HG03108 (cell line): Measurements from ENCODE around the gene SLC39A11.

Experiments
- ATAC-seq: cut with Tn5 transposase; IDR thresholded peaks from one replicate; pipeline ENCODE4 v1.9.1; 2021; ENCODE audit warnings: moderate library complexity; ENCODE audit not compliant: unreplicated experiment

Gene SLC39A11

DNA sequence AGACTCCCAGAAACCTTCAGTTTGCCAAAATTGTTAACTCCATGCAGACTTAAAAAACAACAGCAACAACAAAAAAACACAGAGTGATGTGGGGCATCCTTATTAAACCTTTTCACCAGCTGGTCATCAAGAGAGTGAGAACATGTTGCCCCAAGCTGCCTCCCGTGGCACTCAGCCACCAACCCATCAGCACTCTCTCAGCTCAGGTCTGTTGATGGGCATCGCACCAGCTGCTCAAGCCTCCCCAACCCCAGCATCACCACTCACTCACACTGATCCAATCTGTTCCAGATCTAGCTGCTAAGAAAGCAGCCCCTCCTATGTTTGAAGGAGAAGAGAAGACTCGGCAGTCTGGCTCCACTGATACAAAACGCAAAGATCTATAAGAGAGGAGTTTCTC is 46.8 kb downstream of the SLC39A11 start:
- ATAC-seq = no peak

DNA sequence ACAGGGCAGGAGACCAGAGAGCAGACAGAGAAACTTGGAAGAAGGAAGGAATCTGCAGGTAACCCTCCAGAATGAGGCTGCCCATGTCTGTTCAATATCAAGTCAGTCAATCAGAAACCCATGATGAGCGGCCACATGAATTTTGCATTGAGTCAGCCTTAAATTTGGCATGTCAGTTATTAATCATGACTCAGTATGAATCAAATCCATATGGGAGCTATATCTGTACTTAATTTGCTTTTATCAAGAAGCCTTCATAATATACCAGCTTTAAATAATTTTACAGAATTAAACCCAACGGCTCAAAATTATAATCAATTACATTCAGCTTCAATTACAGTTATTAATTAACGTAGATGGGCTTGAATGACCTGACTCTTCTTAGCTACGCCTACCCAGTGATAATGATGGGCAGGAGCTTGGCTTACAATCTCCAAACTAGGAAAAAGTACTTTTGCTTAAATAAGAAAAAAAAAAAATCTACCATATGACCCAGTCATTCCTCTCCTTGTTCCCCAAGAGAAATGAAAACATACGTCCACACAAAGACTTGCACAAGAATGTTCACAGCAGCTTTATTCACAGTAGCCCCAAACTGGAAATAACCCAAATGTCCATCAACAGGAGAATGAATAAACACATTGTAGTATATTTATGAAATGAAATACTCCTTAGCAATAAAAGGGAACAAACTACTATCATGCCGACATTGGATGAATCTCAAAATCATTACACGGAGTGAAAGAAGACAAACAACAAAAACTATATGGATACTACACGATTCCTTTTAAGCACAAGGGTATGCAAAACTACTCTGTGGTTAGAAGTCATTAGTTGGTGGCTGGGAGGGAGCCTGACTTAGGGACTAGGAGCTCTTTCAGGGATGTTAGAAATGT is 48.6 kb downstream of the SLC39A11 start:
- no peak for ATAC-seq

DNA sequence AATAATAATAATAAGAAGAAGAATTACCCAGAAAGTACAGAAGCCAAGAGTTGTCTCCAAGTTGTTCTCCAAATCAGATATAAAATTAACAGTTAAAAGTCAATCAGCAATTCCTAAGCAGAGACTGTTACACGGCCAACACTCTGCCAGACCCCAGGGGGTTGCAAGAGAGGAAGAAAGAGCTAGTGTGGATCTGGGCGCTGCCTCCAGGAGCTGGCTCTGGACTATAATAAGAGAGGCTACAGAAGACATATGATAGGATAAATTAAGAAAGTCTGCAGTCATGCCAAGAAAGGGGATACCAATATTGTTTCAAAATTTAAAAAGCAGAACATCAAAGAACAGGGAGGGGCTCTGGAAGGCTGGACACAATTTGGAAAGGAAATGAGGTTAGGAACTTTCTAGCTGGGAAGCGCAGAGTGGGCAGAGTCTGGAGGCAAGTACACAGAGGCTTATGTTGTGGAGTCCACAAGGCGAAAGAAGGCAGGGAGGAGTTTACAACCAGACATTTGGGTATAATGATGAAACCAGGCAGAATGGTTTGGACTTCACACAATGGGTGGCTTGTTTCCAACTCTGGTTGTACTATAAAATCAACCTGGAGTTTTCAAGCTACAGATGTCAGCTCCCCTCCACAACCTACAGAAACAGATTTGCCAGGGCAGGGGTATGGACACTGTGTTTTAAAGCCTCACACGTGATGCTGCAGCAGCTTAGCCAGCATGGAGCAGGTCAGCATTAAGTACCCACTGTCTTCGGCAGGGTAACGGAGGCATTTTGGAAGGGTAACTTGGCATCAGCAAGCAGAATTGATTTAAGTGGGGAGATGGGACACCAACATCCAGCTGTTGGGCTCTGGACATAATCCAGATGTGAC is 49.4 kb downstream of the SLC39A11 start:
- ATAC-seq = no peak

DNA sequence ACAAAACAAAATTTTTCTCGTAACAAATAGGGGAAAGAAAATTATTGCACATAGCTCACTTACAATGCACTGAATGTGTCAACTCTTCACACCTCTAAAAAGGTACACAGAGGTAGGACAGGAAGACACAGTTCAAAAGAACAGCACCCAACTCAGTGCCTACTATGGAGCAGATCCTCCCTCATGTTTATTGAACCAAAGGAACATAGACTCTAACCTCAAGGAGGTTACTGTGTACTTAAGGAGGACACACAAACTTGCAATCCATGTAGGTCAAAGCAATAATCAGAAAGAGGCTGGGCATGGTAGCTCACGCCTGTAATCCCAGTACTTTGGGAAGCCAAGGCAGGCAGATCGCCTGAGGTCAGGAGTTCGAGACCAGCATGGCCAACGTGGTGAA is 50.3 kb downstream of the SLC39A11 start:
- ATAC-seq = no peak

DNA sequence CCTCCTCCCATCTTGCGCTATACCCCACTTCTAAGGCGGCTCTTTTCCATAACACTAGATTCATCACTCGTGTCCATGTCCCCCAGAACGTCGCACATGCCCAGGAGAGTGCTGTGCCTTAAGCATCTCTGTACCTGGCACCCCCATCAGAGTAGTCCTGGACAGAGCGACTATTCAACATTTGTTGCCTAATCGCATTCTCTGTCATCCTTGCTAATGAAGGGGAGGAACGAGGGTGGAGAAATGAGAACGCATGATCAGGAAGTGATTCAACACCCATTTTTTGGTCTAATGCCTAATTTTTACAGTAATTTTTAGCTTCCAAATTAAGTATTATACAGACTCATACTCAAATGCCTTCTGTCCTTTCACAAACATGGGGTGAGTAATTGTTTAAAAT is 53.2 kb downstream of the SLC39A11 start:
- no peak for ATAC-seq

DNA sequence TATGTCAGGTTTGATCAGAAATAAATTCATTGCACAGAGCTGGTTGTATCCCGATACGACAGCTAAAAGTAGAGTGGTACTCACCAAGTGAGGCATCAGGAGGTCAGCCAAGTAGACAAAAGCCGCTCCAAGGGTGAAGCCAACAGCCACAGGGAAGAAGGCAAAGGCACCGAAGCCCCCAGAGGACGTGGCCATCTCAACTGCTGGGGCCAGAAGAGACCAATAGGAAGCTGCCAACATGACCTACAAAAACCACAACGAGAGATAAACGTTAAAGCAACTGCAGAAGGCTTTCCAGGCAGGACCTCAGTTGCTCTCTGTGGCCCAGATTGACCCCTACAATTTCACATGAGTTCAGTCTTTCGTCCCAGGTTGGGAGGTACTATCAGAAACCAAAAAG is 61.0 kb downstream of the SLC39A11 start:
- no peak for ATAC-seq

DNA sequence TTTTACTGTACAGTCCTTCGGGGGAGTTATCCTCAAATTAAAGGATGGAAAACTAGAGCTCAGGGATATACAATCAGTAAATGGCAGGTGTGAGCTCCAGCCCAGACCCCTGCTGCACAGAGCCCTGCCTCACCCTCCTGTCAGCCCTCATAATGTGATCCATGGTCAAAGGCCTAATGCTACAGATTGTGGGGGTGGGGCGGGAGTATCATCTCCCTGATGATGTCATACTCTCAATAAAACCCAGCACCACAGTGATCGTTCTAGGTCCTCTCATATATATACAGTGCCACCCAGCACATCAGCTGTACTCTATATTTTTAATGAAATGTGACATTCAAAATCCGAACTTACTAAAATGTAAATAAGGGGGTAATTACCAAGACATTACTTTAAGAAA is 61.5 kb downstream of the SLC39A11 start:
- ATAC-seq = no peak

DNA sequence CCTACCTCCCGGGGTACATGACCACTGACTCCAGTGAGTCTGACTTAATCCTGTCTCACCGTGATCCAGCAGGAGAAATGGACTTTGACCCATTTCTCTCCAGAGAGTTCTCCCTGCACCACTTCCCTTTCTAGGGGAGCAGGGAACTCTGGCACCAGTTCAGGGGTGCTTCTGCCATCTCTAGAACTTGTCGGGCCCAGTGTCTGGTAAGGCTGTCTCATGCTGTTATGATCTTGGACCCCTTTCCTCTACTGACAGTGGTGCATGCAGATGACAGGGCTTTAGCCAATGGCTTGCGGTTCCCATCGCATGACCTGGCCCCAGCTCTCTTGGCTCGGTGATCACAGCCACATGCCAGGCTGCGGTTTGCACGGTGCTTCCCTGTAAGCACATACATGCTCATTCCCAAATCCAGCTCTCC is 62.0 kb downstream of the SLC39A11 start:
- ATAC-seq = no peak

DNA sequence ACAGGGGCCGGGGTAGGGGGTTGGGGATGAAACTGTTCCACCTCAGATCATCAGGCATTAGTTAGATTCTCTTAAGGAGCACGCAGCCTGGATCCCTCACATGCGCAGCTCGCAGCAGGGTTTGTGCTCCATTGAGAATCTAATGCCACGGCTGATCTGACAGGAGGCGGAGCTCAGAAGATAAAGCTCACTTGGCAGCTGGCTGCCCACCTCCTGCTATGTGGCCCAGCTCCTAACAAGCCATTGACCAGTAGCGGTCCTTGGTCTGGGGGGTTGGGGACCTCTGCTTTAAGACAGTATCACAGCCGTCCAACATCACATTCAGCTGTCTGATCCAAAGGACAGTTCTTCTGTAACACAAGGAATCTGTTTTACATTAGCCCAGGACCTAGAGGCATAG is 62.5 kb downstream of the SLC39A11 start:
- no peak for ATAC-seq

DNA sequence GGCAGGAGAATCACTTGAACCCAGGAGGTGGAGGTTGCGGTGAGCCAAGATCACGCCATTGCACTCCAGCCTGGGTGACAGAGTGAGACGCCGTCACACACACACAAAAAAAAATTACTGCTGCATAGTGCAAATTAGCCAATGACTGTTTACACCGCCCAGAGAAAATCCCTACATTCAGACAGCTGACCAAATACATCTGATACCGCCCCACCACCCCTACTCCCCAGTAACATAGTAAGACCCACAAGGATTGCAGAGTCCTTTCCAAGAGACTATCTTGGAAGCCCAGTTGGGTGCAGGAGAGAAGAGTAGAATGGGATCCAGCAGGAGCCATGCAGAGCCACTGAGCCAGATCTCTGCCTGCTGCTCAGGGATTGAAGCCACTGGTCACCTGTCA is 63.5 kb downstream of the SLC39A11 start:
- ATAC-seq = no peak

DNA sequence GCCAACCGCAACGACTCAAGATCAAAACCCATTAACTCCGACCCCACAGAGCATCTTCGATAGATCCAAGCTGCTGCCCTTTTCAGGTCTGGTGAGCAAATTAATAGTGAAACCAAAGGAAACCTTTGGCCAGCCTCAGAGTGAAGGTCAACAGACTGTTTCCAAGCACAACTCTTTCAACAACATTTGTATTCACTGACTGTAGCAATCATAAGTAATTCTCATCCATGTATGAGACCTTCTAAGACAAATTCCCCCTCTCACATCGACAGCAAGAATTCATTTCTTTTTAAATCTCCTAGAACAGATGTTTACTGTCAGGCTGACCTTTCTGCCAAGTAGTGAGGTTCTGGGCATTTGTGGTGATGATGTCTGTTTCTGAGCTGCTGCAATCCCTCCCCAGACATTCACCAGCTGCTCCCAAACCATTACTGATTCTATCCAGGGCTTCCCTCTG is 64.2 kb downstream of the SLC39A11 start:
- no peak for ATAC-seq

DNA sequence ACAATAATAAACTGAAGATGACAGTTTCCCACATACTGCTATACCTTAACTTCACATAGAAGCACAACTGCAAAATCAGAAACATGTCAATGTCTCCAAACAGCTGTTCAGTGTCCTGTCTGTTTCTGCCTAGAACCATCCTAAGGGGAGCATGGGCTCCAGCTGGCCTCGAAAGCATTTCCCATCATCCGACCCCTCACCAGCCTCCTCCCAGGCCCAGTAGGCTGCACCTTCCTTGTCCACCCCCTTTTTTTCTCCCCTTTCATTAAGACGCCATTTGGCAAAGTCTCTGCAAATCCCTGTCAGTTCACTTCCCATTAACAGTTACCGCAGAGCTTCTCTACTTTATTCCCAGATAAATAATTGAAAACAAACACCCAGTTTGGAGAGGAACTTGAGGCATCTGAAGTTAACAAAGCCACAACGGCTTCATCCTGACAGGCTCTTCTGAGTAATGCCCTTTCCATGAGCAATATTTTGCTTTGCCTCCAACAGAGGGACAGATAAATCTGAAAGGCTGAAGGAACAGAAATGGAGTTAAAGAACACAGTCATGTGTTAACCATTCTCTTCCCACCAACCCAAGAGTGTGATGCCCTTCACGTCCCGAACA is 65.3 kb downstream of the SLC39A11 start:
- no peak for ATAC-seq

DNA sequence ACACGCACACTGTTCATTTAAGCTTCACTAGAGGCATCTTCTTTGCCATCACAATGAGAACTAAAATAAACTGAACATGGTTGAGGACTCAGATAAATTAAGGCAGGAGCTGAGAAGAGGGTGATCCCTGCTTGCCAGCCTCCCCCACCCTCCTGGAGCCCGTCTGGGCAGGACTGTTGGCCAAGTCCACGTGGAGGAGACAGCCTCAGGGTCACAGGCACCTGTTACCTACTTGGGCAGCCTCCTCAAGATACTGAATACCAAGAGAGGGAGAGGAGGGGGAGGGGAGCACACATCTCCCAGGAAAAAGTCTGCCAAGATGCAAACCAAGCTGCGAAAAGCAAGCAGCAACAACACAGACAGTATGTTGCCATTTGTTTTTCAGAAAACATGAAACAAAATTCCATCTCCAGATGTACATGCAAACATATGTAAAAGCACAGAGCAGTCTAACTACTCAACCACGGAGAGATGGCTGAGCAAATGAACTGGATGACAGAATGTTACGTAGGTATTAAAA is 67.4 kb downstream of the SLC39A11 start:
- no peak for ATAC-seq

DNA sequence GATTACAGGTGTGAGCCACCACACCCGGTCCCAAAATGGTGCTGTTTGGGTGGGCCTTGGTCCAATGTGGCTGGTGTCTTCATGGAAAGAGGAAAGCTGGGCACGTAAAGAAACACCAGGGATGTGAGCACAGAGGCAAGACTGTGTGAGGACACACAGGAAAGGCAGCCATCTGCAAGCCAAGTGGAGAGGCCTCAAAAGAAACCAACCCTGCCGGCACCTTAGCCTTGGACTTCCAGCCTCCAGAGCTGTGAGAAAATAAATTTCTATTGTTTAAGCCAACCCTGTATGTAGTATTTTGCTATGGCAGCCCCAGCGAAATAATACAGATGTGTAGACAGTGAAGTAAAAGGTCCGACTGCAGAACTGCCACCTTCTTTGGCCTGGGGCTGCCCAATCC is 68.7 kb downstream of the SLC39A11 start:
- ATAC-seq = no peak

DNA sequence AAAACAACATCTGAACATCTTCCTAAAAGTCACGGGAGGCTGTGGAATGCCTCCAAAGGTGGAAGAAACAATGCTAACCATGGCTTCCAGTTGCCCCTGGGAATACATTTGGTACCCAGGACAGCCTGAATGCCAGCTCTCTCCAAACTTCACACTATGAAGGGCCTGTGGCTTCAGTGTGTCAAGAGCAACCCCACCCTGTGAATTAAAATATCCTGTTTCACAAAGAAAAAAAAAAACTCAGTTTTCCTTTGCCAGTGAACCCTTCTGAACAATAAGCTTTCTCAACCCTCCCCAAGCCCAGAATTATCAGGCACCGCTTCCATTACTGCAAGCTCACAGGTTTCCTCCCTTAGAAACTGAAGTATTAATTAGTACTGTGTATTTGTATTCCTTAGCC is 69.8 kb downstream of the SLC39A11 start:
- ATAC-seq = no peak

DNA sequence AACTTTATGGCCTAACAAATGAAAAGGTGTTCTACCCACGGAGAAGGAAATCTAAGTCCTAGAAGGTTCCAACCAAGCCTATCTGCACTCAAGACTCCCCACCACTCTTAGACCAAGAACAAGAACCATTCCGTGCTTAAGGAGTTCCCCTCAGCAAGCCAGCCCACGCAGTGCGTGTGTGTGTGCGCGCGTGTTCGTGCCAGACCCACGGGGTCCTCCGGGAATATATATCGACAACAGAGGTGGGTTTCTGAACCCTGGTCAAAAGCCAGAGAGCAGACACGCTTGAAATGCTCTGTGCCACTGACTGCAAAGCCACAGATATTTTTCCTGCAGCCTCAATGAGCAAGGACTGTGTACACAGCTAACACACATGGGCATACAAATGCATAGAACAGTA is 70.7 kb downstream of the SLC39A11 start:
- ATAC-seq = no peak

DNA sequence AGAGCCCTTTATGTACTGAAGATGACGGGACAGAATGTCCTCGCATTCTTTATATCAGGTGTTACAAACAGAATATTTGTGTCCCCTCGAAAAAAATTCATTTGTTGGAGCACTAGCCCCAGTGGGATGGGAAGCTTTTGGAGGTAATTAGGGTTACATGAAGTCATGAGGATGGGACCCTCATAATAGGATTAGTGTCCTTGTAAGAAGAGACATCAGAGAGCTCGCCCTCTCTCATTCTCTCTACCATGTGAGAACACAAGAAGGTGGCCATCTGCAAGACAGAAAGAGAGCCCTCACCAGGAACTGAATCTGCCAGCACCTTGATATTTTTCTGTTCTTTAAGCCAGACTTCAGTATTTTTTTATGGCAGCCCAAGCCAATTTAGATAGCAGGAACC is 72.4 kb downstream of the SLC39A11 start:
- ATAC-seq = no peak

DNA sequence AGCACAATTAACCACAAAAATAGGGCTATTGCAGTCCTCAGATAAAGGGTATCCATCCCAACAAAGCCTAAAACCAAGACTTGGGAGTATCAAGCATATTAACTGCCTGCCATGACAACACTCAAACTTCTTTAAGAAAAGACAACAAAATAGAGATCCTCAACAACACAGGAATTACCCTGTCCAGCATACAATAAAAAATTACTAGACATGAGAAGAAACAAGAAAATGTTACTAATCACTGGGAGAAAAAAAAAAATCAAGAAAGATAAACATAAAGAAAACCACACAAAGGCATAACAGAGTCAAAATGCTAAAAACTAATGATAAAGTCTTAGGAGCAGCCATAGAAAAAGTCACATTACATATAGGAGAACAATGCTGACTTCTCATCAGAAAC is 73.9 kb downstream of the SLC39A11 start:
- no peak for ATAC-seq

DNA sequence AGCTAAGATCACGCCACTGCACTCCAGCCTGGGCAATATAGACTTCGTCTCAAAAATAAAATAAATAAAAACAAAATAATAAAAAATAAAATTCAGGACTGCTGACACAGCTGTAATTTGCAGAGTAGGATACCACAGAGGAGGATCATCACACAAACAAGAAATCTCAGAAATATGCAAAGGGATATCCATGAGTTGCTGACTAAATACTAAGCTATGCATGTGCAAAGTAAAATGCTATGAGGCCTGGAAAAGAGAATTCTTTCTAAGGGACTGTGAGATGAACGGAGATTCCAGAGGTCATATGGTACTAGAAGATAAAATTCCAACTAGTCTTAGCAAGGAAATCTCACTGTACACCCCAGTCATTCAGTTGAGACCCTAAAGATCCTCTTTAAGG is 74.8 kb downstream of the SLC39A11 start:
- ATAC-seq = no peak

DNA sequence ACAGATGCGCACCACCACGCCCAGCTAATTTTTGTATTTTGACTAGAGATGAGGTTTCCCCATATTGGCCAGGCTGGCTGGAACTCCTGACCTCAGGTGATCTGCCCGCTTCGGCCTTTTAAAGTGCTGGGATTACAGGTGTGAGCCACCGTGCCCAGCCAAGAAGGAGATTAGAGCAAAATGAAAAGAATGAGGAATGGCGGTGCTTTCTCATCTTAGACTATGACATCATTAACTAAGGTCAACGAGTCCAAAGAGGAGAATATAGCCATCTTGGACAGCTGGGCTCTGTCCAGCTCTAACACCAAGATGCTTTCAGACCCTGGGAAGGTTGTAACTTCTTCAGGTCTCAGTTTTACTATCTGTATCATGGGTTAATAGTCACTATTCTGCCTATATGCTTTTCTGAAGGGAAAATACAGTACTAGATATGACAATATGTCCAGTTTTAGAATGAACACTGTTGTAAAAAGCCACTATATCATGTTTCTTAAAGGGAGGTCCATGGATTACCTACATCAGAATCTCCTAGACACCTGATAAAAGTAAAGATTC is 76.7 kb downstream of the SLC39A11 start:
- ATAC-seq = no peak
